ENCODE data around the gene GOLGA6L7. TPM values are rescaled to one million over a fixed set of nuclear protein-coding genes. Genes with fewer than 3 reads are reported as not detected.

GOLGA6L7 gene
- total and polyA plus RNA-seq, 2 donors (not counting 1 experiment from before 2014, with no cell fraction given): not detected

GRCh38 chr15:28876845-28877185 lies 28.4 kb upstream of the GOLGA6L7 start:
- Histone ChIP-seq H3K4me2 (replicated peaks; ENCODE audit: low read depth, low read length, poor library complexity, severe bottlenecking) (no peak overlapping the region), H3K4me3 (ENCODE audit: control extremely low read depth in 1 of 5, extremely low read depth in 1 of 5, insufficient read depth in 1 of 5, low read depth in 2 of 5, low read length in 4 of 5) (no peak overlapping the region), H3K27ac (ENCODE audit: low read length in 2 of 2) (no peak overlapping the region), H3K9ac (ENCODE audit: low read length) (no peak overlapping the region), H3K79me2 (ENCODE audit: control insufficient read depth, insufficient read depth, low read length) (no peaks in the 10 kb centered on the region), H3K9me3 (ENCODE audit: control extremely low read depth in 1 of 3, control insufficient read depth in 2 of 3, insufficient read depth in 1 of 3, low read length in 2 of 3) (peaks cover 0 to 11% (median 0%) of the 10 kb centered on the region in 3 donors), H4K20me1 (ENCODE audit: control insufficient read depth, insufficient read depth, low read length, poor library complexity, severe bottlenecking) (no peaks in the 10 kb centered on the region), H3K36me3 (replicated peaks in 1 of 2; ENCODE audit: control extremely low read depth in 1 of 2, control insufficient read depth in 1 of 2, extremely low read depth in 1 of 2, insufficient read depth in 2 of 2, low read length in 1 of 2) (no peaks in the 10 kb centered on the region), H3K4me1 (ENCODE audit: control insufficient read depth in 2 of 2, insufficient read depth in 2 of 2, low read length in 2 of 2) (no peaks in the 10 kb centered on the region), H2AFZ (ENCODE audit: insufficient read depth, low read depth, low read length, poor library complexity, severe bottlenecking) (no peak overlapping the region), H3K27me3 (replicated peaks in 1 of 4; ENCODE audit: control extremely low read depth in 1 of 4, control insufficient read depth in 3 of 4, insufficient read depth in 4 of 4, low read length in 3 of 4) (no peaks in the 10 kb centered on the region)
- no peak overlapping the region for H3K4me3 Mint-ChIP-seq
- intact Hi-C loops (cut with micrococcal nuclease): no loop called here
- H3K9me3 Mint-ChIP-seq (ENCODE audit: insufficient read depth): peaks cover 4% of the 10 kb centered on the region
- TF ChIP-seq EZH2 (IDR thresholded peaks at IDR 0.05; ENCODE audit: borderline replicate concordance, insufficient read depth, low read depth, low read length, poor library complexity, severe bottlenecking) (no peak), CTCF (IDR thresholded peaks at IDR 0.05) (no peak)
- H3K27me3 Mint-ChIP-seq: no peaks in the 10 kb centered on the region
- 93% methylated on average over 4 of the region's 8 CpGs for WGBS (ENCODE audit: insufficient coverage)
- H3K27ac Mint-ChIP-seq: no peak overlapping the region
- ATAC-seq (ENCODE audit: low read depth) (no peak), DNase-seq (no peak)
- ChIA-PET CTCF (no interaction called here), POLR2A (no interaction called here)
- no peaks in the 10 kb centered on the region for H3K4me1 Mint-ChIP-seq

GRCh38 chr15:28876131-28876844 lies 27.8 kb upstream of the GOLGA6L7 start:
- Histone ChIP-seq H3K79me2 (ENCODE audit: control insufficient read depth, insufficient read depth, low read length) (no peaks in the 10 kb centered on the region), H3K9ac (ENCODE audit: low read length) (no peak overlapping the region), H3K4me2 (replicated peaks; ENCODE audit: low read depth, low read length, poor library complexity, severe bottlenecking) (no peak overlapping the region), H3K36me3 (replicated peaks in 1 of 2; ENCODE audit: control extremely low read depth in 1 of 2, control insufficient read depth in 1 of 2, extremely low read depth in 1 of 2, insufficient read depth in 2 of 2, low read length in 1 of 2) (no peaks in the 10 kb centered on the region), H3K27me3 (replicated peaks in 1 of 4; ENCODE audit: control extremely low read depth in 1 of 4, control insufficient read depth in 3 of 4, insufficient read depth in 4 of 4, low read length in 3 of 4) (no peaks in the 10 kb centered on the region), H3K4me1 (ENCODE audit: control insufficient read depth in 2 of 2, insufficient read depth in 2 of 2, low read length in 2 of 2) (no peaks in the 10 kb centered on the region), H3K9me3 (ENCODE audit: control extremely low read depth in 1 of 3, control insufficient read depth in 2 of 3, insufficient read depth in 1 of 3, low read length in 2 of 3) (peaks cover 0 to 11% (median 0%) of the 10 kb centered on the region in 3 donors), H4K20me1 (ENCODE audit: control insufficient read depth, insufficient read depth, low read length, poor library complexity, severe bottlenecking) (no peaks in the 10 kb centered on the region), H3K4me3 (ENCODE audit: control extremely low read depth in 1 of 5, extremely low read depth in 1 of 5, insufficient read depth in 1 of 5, low read depth in 2 of 5, low read length in 4 of 5) (no peak overlapping the region), H2AFZ (ENCODE audit: insufficient read depth, low read depth, low read length, poor library complexity, severe bottlenecking) (no peak overlapping the region), H3K27ac (ENCODE audit: low read length in 2 of 2) (no peak overlapping the region)
- CTCF ChIA-PET: no interaction called here
- DNase-seq (no peak), ATAC-seq (ENCODE audit: low read depth) (no peak)
- Mint-ChIP-seq H3K27ac (no peak overlapping the region), H3K27me3 (no peaks in the 10 kb centered on the region), H3K9me3 (ENCODE audit: insufficient read depth) (peaks cover 4% of the 10 kb centered on the region), H3K4me1 (no peaks in the 10 kb centered on the region), H3K4me3 (no peak overlapping the region)
- TF ChIP-seq EZH2 (IDR thresholded peaks at IDR 0.05; ENCODE audit: borderline replicate concordance, insufficient read depth, low read depth, low read length, poor library complexity, severe bottlenecking) (no peak), CTCF (IDR thresholded peaks at IDR 0.05) (no peak)
- POLR2A ChIA-PET: no interaction called here
- intact Hi-C loops (cut with micrococcal nuclease): no loop called here
- 91% methylated on average over 14 of the region's 14 CpGs for WGBS (ENCODE audit: insufficient coverage)

Measured in B cell (primary cell).